Measurements from ENCODE around the gene LAYN. TPM values are rescaled to one million over a fixed set of nuclear protein-coding genes. Genes with fewer than 3 reads are reported as not detected.

LAYN gene
- total and polyA plus RNA-seq, 2 donors (not counting 3 experiments of a cell fraction or from before 2014, with no cell fraction given) = 0.92 to 2.2 TPM

DNA sequence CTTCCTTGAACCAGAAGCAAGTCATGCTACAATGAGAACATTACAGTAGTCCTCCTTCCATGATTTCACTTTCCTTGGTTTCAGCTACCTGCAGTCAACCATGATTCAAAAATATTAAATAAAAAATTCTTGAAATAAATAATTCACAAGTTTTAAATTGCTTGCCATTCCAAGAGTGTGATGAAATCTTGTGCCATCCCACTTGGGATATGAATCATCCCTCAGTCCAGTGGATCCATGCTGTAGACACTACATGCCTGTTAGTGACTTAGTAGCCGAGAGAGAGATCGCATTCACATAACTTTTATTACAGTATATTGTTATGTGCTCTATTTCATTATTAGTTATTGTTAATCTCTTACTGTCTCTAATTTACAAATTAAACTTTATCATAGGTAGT, 20.0 kb upstream of the LAYN start:
- no peak overlapping the region for H3K27ac ChIP-seq (ENCODE audit: insufficient read depth, low read depth, low read length)
- H3K4me1 ChIP-seq (ENCODE audit: control insufficient read depth, extremely low read depth, insufficient read depth, low read length) = no peaks in the 10 kb centered on the region
- ChIA-PET POLR2A (no interaction called here), CTCF (no interaction called here)
- no peak overlapping the region for H3K4me2 ChIP-seq (ENCODE audit: insufficient read depth, low read length)
- no peaks in the 10 kb centered on the region for H3K79me2 ChIP-seq (ENCODE audit: control insufficient read depth, insufficient read depth, low read length)
- H3K36me3 ChIP-seq (ENCODE audit: control insufficient read depth in 2 of 2, extremely low read depth in 1 of 2, insufficient read depth in 2 of 2, low read length in 2 of 2) = no peaks in the 10 kb centered on the region
- DNase-seq (ENCODE audit: low read depth, low spot score) (no peak), FAIRE-seq (no peak)
- dilution Hi-C loops (cut with MboI; ENCODE audit: extremely low pct_ligation_motif_present, low sequenced_read_pairs) = no loop called here
- no peaks in the 10 kb centered on the region for H4K20me1 ChIP-seq (replicated peaks; ENCODE audit: control insufficient read depth, extremely low read depth, insufficient read depth, low read length)
- H3K9me1 ChIP-seq (replicated peaks; ENCODE audit: control insufficient read depth, extremely low read depth, insufficient read depth, low read length) = no peaks in the 10 kb centered on the region
- TF ChIP-seq EZH2 (IDR thresholded peaks at IDR 0.05; ENCODE audit: borderline replicate concordance, low read depth, low read length, severe bottlenecking) (no peak), MAX (IDR thresholded peaks at IDR 0.05; ENCODE audit: insufficient read depth, insufficient read length) (no peak), JUN (IDR thresholded peaks at IDR 0.05; ENCODE audit: borderline replicate concordance, insufficient read depth, insufficient read length, low read depth) (no peak), CTCF (IDR thresholded peaks at IDR 0.05; ENCODE audit: extremely low read depth in 1 of 2, insufficient read depth in 1 of 2, low read depth in 1 of 2, low read length in 2 of 2) (no peak), GATA2 (IDR thresholded peaks at IDR 0.05; ENCODE audit: insufficient read depth, insufficient read length, low read depth, low read length) (no peak), POLR2AphosphoS5 (IDR thresholded peaks at IDR 0.05; ENCODE audit: insufficient read depth, low read depth, low read length) (no peak), MYC (IDR thresholded peaks at IDR 0.05; ENCODE audit: low read depth, low read length) (no peak), FOS (IDR thresholded peaks at IDR 0.05; ENCODE audit: borderline replicate concordance, insufficient read depth, low read length) (no peak), POLR2A (IDR thresholded peaks at IDR 0.05; ENCODE audit: low read depth, low read length) (no peak)
- intact Hi-C loops (cut with micrococcal nuclease) = no loop called here
- H2AFZ ChIP-seq (ENCODE audit: low read depth, low read length) = no peak overlapping the region
- no peak overlapping the region for H3K9ac ChIP-seq (replicated peaks; ENCODE audit: extremely low read depth, insufficient read depth, low read length)
- no TSS peak for BruUV-seq (replicated peaks)
- peaks cover 3 to 11% of the 10 kb centered on the region in 2 experiments for H3K27me3 ChIP-seq (ENCODE audit: control insufficient read depth in 2 of 2, insufficient read depth in 2 of 2, low read length in 2 of 2)
- H3K4me3 ChIP-seq (replicated peaks in 1 of 3; ENCODE audit: insufficient read depth in 1 of 3, low read depth in 1 of 3, low read length in 3 of 3) = no peak overlapping the region
- H3K9me3 ChIP-seq (replicated peaks; ENCODE audit: control insufficient read depth, insufficient read depth, low read length) = no peaks in the 10 kb centered on the region
